CD4-positive, alpha-beta T cell treated with Interleukin-2 at 100 ng/mL for 4 hours (primary cell): ENCODE measurements around the gene EIF5A2.
A peak's percentile ranks its signal among the peaks of the same experiment; 100 is the strongest.
"Not testable (repeated sequence)": the region's sequence is repeated elsewhere in the genome, so short reads cannot be mapped to it uniquely, and the experiment has no call there.

Experiments used
- DNase-seq: peaks from one replicate; pipeline ENCODE4 v3.0.0-alpha.2; 2020; ENCODE audit warnings: low spot score

The EIF5A2 gene

GRCh38 chr3:170896781-170897180 is 11.7 kb downstream of the EIF5A2 start:
- DNase-seq, result no peak

GRCh38 chr3:170896333-170896732 is 12.1 kb downstream of the EIF5A2 start:
- DNase-seq, result not testable (repeated sequence)

GRCh38 chr3:170893895-170894294 is 14.5 kb downstream of the EIF5A2 start:
- DNase-seq, result no peak

- DNase-seq, result no peak
Observed at GRCh38 chr3:170889630-170890029, 18.8 kb downstream of the EIF5A2 start.

GRCh38 chr3:170889132-170889531 is 19.3 kb downstream of the EIF5A2 start:
- no peak for DNase-seq

GRCh38 chr3:170884109-170884930 is 24.1 kb downstream of the EIF5A2 start:
- DNase-seq, result not testable (repeated sequence)

- DNase-seq, result not testable (repeated sequence)
Observed at GRCh38 chr3:170878688-170879087, 29.7 kb downstream of the EIF5A2 start.

GRCh38 chr3:170877311-170877710 is 31.1 kb downstream of the EIF5A2 start:
- DNase-seq, result not testable (repeated sequence)

- no peak for DNase-seq
Observed at GRCh38 chr3:170876537-170876936, 31.9 kb downstream of the EIF5A2 start.

GRCh38 chr3:170869645-170870593 is 38.5 kb downstream of the EIF5A2 start, which contains the start of gene RPL22L1:
RPL22L1 (minus strand) TSS chr3:170870195; CDS start chr3:170870167, 28 bp downstream.
- DNase-seq, result peak; percentile 93

GRCh38 chr3:170869239-170869590 is 39.2 kb downstream of the EIF5A2 start:
- no peak for DNase-seq

GRCh38 chr3:170868577-170869238 is 39.7 kb downstream of the EIF5A2 start:
- DNase-seq, result no peak

GRCh38 chr3:170867143-170867937 is 41.1 kb downstream of the EIF5A2 start:
- DNase-seq, result no peak

GRCh38 chr3:170866499-170866898 is 41.9 kb downstream of the EIF5A2 start:
- DNase-seq, result no peak

- DNase-seq, result no peak
Observed at GRCh38 chr3:170865209-170866094, 43.0 kb downstream of the EIF5A2 start.

GRCh38 chr3:170864525-170865208 is 43.8 kb downstream of the EIF5A2 start:
- no peak for DNase-seq

- DNase-seq, result no peak
Observed at GRCh38 chr3:170863816-170864215, 44.6 kb downstream of the EIF5A2 start.

GRCh38 chr3:170862618-170863374 is 45.6 kb downstream of the EIF5A2 start:
- no peak for DNase-seq

- DNase-seq, result no peak
Observed at GRCh38 chr3:170858599-170858998, 49.8 kb downstream of the EIF5A2 start.
